GM18907 (cell line): ENCODE measurements around the gene CSTB.
"Not testable (repeated sequence)": the region's sequence is repeated elsewhere in the genome, so short reads cannot be mapped to it uniquely, and the experiment has no call there.

Source experiments
- ATAC-seq: cut with Tn5 transposase; IDR thresholded peaks from one replicate; pipeline ENCODE4 v1.9.1; 2021; ENCODE audit warnings: mild to moderate bottlenecking, moderate library complexity; ENCODE audit not compliant: unreplicated experiment

CSTB gene

GRCh38 chr21:43775795-43776430 is at the start of gene CSTB:
TSS of gene CSTB (minus strand) at chr21:43776308. CDS start at chr21:43776269, 39 bp downstream.
- peak; percentile 63 for ATAC-seq

GRCh38 chr21:43825242-43825935 is 49.3 kb upstream of the CSTB start:
- no peak for ATAC-seq

- ATAC-seq = no peak
Measured at GRCh38 chr21:43824333-43825241, 48.5 kb upstream of the CSTB start.

GRCh38 chr21:43822741-43823140 is 46.6 kb upstream of the CSTB start:
- ATAC-seq = not testable (repeated sequence)

- not testable (repeated sequence) for ATAC-seq
Measured at GRCh38 chr21:43822166-43822565, 46.1 kb upstream of the CSTB start.

- ATAC-seq = no peak
Measured at GRCh38 chr21:43820466-43820865, 44.4 kb upstream of the CSTB start.

- ATAC-seq = no peak
Measured at GRCh38 chr21:43819511-43820405, 43.6 kb upstream of the CSTB start.

- ATAC-seq = no peak
Measured at GRCh38 chr21:43818685-43819084, 42.6 kb upstream of the CSTB start.

GRCh38 chr21:43817157-43818086 is 41.3 kb upstream of the CSTB start:
- ATAC-seq = no peak

GRCh38 chr21:43816611-43817071 is 40.5 kb upstream of the CSTB start:
- ATAC-seq = no peak

GRCh38 chr21:43815991-43816390 is 39.9 kb upstream of the CSTB start:
- no peak for ATAC-seq

- ATAC-seq = no peak
Measured at GRCh38 chr21:43815107-43815613, 39.1 kb upstream of the CSTB start.

- no peak for ATAC-seq
Measured at GRCh38 chr21:43814215-43815106, 38.4 kb upstream of the CSTB start.

GRCh38 chr21:43813656-43813980 is 37.5 kb upstream of the CSTB start:
- ATAC-seq = no peak

- ATAC-seq = no peak
Measured at GRCh38 chr21:43812957-43813655, 37.0 kb upstream of the CSTB start.

- no peak for ATAC-seq
Measured at GRCh38 chr21:43812139-43812821, 36.2 kb upstream of the CSTB start.
